RWPE1 (cell line): ENCODE data around the gene FANCF.

Experiments
- CTCF ChIA-PET: fragments of 350-600 bp; sonication (Branson Sonifier 250); formaldehyde crosslinking; extraction: SDS; loops from one replicate; lab custom pipeline; 2021; lab: Yijun Ruan, JAX
- POLR2A ChIA-PET: fragments of 400-600 bp; formaldehyde crosslinking; extraction: SDS; loops from one replicate; lab custom pipeline; 2020; ENCODE audit warnings: antibody characterized with exemption; ENCODE audit not compliant: low non-redundant PET; lab: Yijun Ruan, JAX
- DNase-seq: peaks from one replicate; pipeline ENCODE4 v3.0.0; 2012; ENCODE audit warnings: low spot score
- H3K27ac ChIP-seq: fragments of 450-650 bp; 2 replicates; pipeline ENCODE4 v1.5.1; 2017
- CTCF ChIP-seq: fragments of 450-650 bp; conservative IDR thresholded peaks from 2 replicates; pipeline ENCODE4 v1.5.1; 2017; ENCODE audit warnings: low read depth, mild to moderate bottlenecking

The FANCF gene

GRCh38 chr11:22641559-22641958, 15.9 kb upstream of the FANCF start:
- no peak for TF ChIP-seq CTCF
- CTCF ChIA-PET: no interaction called here
- POLR2A ChIA-PET: no interaction called here
- no peak overlapping the region for H3K27ac ChIP-seq
- DNase-seq: no peak

- DNase-seq: no peak
- TF ChIP-seq CTCF: no peak
- CTCF ChIA-PET: no interaction called here
- H3K27ac ChIP-seq: no peak overlapping the region
- POLR2A ChIA-PET: no interaction called here
Measured at GRCh38 chr11:22640862-22641261, 15.2 kb upstream of the FANCF start.

- H3K27ac ChIP-seq: no peak overlapping the region
- DNase-seq: no peak
- ChIA-PET CTCF (no interaction called here), POLR2A (no interaction called here)
- TF ChIP-seq CTCF: no peak
Measured at GRCh38 chr11:22635689-22636088, 10.1 kb upstream of the FANCF start.

GRCh38 chr11:22634897-22635629, 9.4 kb upstream of the FANCF start:
- DNase-seq: no peak
- TF ChIP-seq CTCF: no peak
- CTCF ChIA-PET: no interaction called here
- no peak overlapping the region for H3K27ac ChIP-seq
- POLR2A ChIA-PET: no interaction called here

- ChIA-PET CTCF (no interaction called here), POLR2A (no interaction called here)
- H3K27ac ChIP-seq: no peak overlapping the region
- no peak for DNase-seq
- no peak for TF ChIP-seq CTCF
Measured at GRCh38 chr11:22633354-22633902, 7.8 kb upstream of the FANCF start.

GRCh38 chr11:22627421-22627820, 1.8 kb upstream of the FANCF start:
- DNase-seq: no peak
- no peak for TF ChIP-seq CTCF
- no peak overlapping the region for H3K27ac ChIP-seq
- ChIA-PET CTCF (no interaction called here), POLR2A (no interaction called here)
